Measurements from ENCODE around the gene SCD5. TPM values are rescaled to one million over a fixed set of nuclear protein-coding genes. Genes with fewer than 3 reads are reported as not detected.

SCD5 gene
- total and polyA plus RNA-seq, 2 of the 8 experiments (the other 6 are each of a cell fraction or from before 2014, with no cell fraction given): 0.92 to 1.2 TPM

GRCh38 chr4:82792912-82793649 lies 5.5 kb downstream of the SCD5 start:
- H3K23ac ChIP-seq (ENCODE audit: insufficient read length): no peak overlapping the region
- no peak overlapping the region for H4K5ac ChIP-seq (ENCODE audit: insufficient read length, low read depth, low read length)
- no peak overlapping the region for H2BK120ac ChIP-seq (replicated peaks; ENCODE audit: low read depth, low read length)
- peak; percentile 15 for TF ChIP-seq EZH2 (IDR thresholded peaks at IDR 0.05; ENCODE audit: low read depth, low read length, severe bottlenecking)
- no peak for TF ChIP-seq YY1 (IDR thresholded peaks at IDR 0.05; ENCODE audit: low read depth, low read length)
- TF ChIP-seq NRF1 (IDR thresholded peaks at IDR 0.05; ENCODE audit: low read depth, low read length): no peak
- no peak for TF ChIP-seq CTBP2 (IDR thresholded peaks at IDR 0.05; ENCODE audit: borderline replicate concordance, insufficient read depth, insufficient read length, low read length)
- no peak overlapping the region for H3K4ac ChIP-seq (replicated peaks; ENCODE audit: insufficient read length, low read depth, low read length)
- no peak overlapping the region for H2AFZ ChIP-seq (ENCODE audit: low read length)
- ChIA-PET POLR2A (ENCODE audit: partially characterized antibody) (no interaction called here), CTCF (ENCODE audit: partially characterized antibody) (interaction anchor here (0.8 to 1.0 kb wide), 2 partner anchors 11 to 51 kb away, joined by 3 read pairs; no protein-coding TSS in a partner anchor)
- H3K9ac ChIP-seq (replicated peaks in 1 of 4; ENCODE audit: extremely low read depth in 1 of 4, low read depth in 3 of 4, low read length in 3 of 4): no peak overlapping the region
- no peak overlapping the region for H4K8ac ChIP-seq (ENCODE audit: extremely low read depth, insufficient read depth, low read length)
- no peak overlapping the region for H2BK15ac ChIP-seq (ENCODE audit: low read length)
- H3K56ac ChIP-seq (replicated peaks; ENCODE audit: insufficient read length, low read depth, low read length): no peak overlapping the region
- no peak overlapping the region for H3K4me3 ChIP-seq (ENCODE audit: extremely low read depth in 1 of 4, insufficient read depth in 2 of 4, low read depth in 3 of 4, low read length in 4 of 4)
- peaks cover 7% of the 10 kb centered on the region; the same call in 1 of the 2 replicates for H3K23me2 ChIP-seq (ENCODE audit: low read depth, low read length)
- no peak overlapping the region for H2AK5ac ChIP-seq (ENCODE audit: low read depth, low read length)
- WGBS, 2 experiments (ENCODE audit: extremely low coverage in 1 of 2, insufficient coverage in 1 of 2, insufficient read length in 1 of 2, insufficient replicate concordance in 2 of 2, low coverage in 1 of 2, low lambda C conversion rate in 2 of 2, missing lambda C conversion rate in 1 of 2): 52% methylated on average over 6 of the region's 6 CpGs; no CpG with 5 or more reads in 1 of the 2 experiments
- H3K9me3 ChIP-seq (ENCODE audit: insufficient read depth in 2 of 2, low read depth in 1 of 2, low read length in 1 of 2): no peaks in the 10 kb centered on the region
- no peak overlapping the region for H3K18ac ChIP-seq (ENCODE audit: extremely low read depth, low read length)
- H3K79me2 ChIP-seq (ENCODE audit: control insufficient read depth in 1 of 2, insufficient read depth in 2 of 2, low read length in 2 of 2): no peaks in the 10 kb centered on the region
- H4K91ac ChIP-seq (replicated peaks; ENCODE audit: insufficient read length, low read length): no peak overlapping the region
- H3K27ac ChIP-seq (ENCODE audit: low read depth, low read length): no peak overlapping the region
- H3K79me1 ChIP-seq (ENCODE audit: low read depth, low read length): no peaks in the 10 kb centered on the region
- no peak overlapping the region for H3K4me2 ChIP-seq (ENCODE audit: insufficient read depth in 1 of 2, low read depth in 2 of 2, low read length in 2 of 2)
- H2BK5ac ChIP-seq (ENCODE audit: low read depth, low read length): no peak overlapping the region
- DNase-seq (ENCODE audit: low read depth in 1 of 2, low spot score in 2 of 2): no peak
- H3K4me1 ChIP-seq (replicated peaks in 1 of 4; ENCODE audit: control insufficient read depth in 3 of 4, insufficient read depth in 4 of 4, low read length in 3 of 4): peaks cover 0 to 5% (median 0%) of the 10 kb centered on the region in 4 experiments; a peak in 6 of 7 replicates
- no peak overlapping the region for H2BK12ac ChIP-seq (ENCODE audit: low read depth, low read length)
- no peak for FAIRE-seq
- H3K14ac ChIP-seq (ENCODE audit: insufficient read length): no peak overlapping the region
- peaks cover 12 to 22% of the 10 kb centered on the region in 2 experiments for H4K20me1 ChIP-seq (replicated peaks in 1 of 2; ENCODE audit: control insufficient read depth in 1 of 2, insufficient read depth in 2 of 2, low read length in 2 of 2)
- H3K27me3 ChIP-seq (replicated peaks in 1 of 4; ENCODE audit: control insufficient read depth in 3 of 4, extremely low read depth in 1 of 4, insufficient read depth in 3 of 4, low read length in 3 of 4): peaks cover 77 to 97% (median 94%) of the 10 kb centered on the region in 4 experiments
- 0 out of 8 replicates have a peak, but pooled peaks cover 0 to under 1% (median 0%) of the 10 kb centered on the region in 4 experiments for H3K36me3 ChIP-seq (ENCODE audit: control insufficient read depth in 2 of 4, insufficient read depth in 4 of 4, low read length in 3 of 4)
- H2BK20ac ChIP-seq (ENCODE audit: low read length): no peak overlapping the region
